Peyer's patch (tissue), 4 donors: Measurements from ENCODE around the gene LARP1.

ENCODE experiments used
- CTCF ChIP-seq, 6 experiments: fragments of 450-650 bp in 4 of 6; fragments of 200-600 bp in 2 of 6; sonication (generic) in 1 of 6; IDR thresholded peaks; one replicate each; pipeline ENCODE4 v1.5.1; 2017 to 2019; ENCODE audit warnings: antibody characterized with exemption in 6 of 6, mild to moderate bottlenecking in 3 of 6, moderate library complexity in 1 of 6
- POLR2A ChIP-seq, 2 donors: fragments of 450-650 bp; IDR thresholded peaks; one replicate each; pipeline ENCODE4 v1.5.1; 2017; ENCODE audit warnings: antibody characterized with exemption in 2 of 2, mild to moderate bottlenecking in 2 of 2, moderate library complexity in 2 of 2

DNA sequence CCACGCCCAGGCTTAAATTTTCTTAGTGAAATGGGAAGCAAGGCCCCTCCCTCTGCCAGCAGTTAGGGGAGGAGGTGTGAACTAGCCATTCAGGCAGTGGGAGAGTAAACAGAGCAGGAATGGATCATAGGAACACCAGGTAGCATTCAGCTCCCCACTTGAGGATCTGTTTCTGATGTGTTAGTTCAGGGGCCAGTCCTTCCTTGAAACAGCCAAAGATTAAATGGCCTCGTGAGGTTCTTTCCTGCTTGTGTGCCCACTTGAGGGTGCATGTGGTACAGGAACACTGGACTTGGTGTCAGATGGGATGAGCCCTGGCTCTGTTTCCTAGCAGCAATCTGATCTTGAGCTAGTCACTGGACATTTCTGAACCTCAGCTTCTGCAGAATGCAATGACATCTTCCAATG is 74.0 kb downstream of the LARP1 start:
- TF ChIP-seq CTCF (IDR thresholded peaks at IDR 0.05) (no peak), POLR2A (IDR thresholded peaks at IDR 0.05) (no peak)
